ENCODE data around the gene GRIN3B. TPM values are rescaled to one million over a fixed set of nuclear protein-coding genes. Genes with fewer than 3 reads are reported as not detected.

GRIN3B gene
- total RNA-seq, 1 donor from 2014 or later = 0.93 TPM

GRCh38 chr19:1057176-1057855 lies 57.1 kb downstream of the GRIN3B start:
- H3K27ac Mint-ChIP-seq (ENCODE audit: unreplicated experiment) = no peak overlapping the region
- H3K4me3 Mint-ChIP-seq (ENCODE audit: unreplicated experiment) = no peak overlapping the region
- H3K4me1 Mint-ChIP-seq (ENCODE audit: low read depth, unreplicated experiment) = no peaks in the 10 kb centered on the region
- no peak for TF ChIP-seq CTCF (IDR thresholded peaks at IDR 0.05; ENCODE audit: partially characterized antibody, unreplicated experiment)
- H3K27me3 Mint-ChIP-seq (ENCODE audit: unreplicated experiment) = peaks cover 3% of the 10 kb centered on the region
- DNase-seq = no peak
- H3K36me3 Mint-ChIP-seq (ENCODE audit: unreplicated experiment) = peaks cover 25% of the 10 kb centered on the region
- peaks cover 16% of the 10 kb centered on the region for H3K9me3 Mint-ChIP-seq (ENCODE audit: unreplicated experiment)

- no peaks in the 10 kb centered on the region for H3K4me1 Mint-ChIP-seq (ENCODE audit: low read depth, unreplicated experiment)
- no peak overlapping the region for H3K4me3 Mint-ChIP-seq (ENCODE audit: unreplicated experiment)
- H3K27ac Mint-ChIP-seq (ENCODE audit: unreplicated experiment) = no peak overlapping the region
- no peak for TF ChIP-seq CTCF (IDR thresholded peaks at IDR 0.05; ENCODE audit: partially characterized antibody, unreplicated experiment)
- peaks cover 3% of the 10 kb centered on the region for H3K27me3 Mint-ChIP-seq (ENCODE audit: unreplicated experiment)
- H3K9me3 Mint-ChIP-seq (ENCODE audit: unreplicated experiment) = peaks cover 16% of the 10 kb centered on the region
- H3K36me3 Mint-ChIP-seq (ENCODE audit: unreplicated experiment) = peaks cover 25% of the 10 kb centered on the region
- no peak for DNase-seq
Observed at GRCh38 chr19:1058112-1058511, 57.9 kb downstream of the GRIN3B start.

Other genes with a start within 250 kb of the GRIN3B start
- gene MISP, start 249.3 kb upstream of the GRIN3B start, total RNA-seq (ENCODE audit: unreplicated experiment) = 1.1 TPM
- 244 TPM for gene PTBP1, start 203.0 kb upstream of the GRIN3B start, total RNA-seq (ENCODE audit: unreplicated experiment)
- 392 TPM for gene PLPPR3, start 178.5 kb upstream of the GRIN3B start, total RNA-seq (ENCODE audit: unreplicated experiment)
- gene AZU1, start 172.6 kb upstream of the GRIN3B start, total RNA-seq (ENCODE audit: unreplicated experiment) = 2.2 TPM
- gene PRTN3, start 159.4 kb upstream of the GRIN3B start, total RNA-seq (ENCODE audit: unreplicated experiment) = not detected
- not detected for gene ELANE, start 148.1 kb upstream of the GRIN3B start, total RNA-seq (ENCODE audit: unreplicated experiment)
- gene CFD, start 140.8 kb upstream of the GRIN3B start, total RNA-seq (ENCODE audit: unreplicated experiment) = not detected
- gene MED16, start 107.2 kb upstream of the GRIN3B start, total RNA-seq (ENCODE audit: unreplicated experiment) = 65.0 TPM
- not detected for gene RNU6-9, start 106.9 kb upstream of the GRIN3B start, total RNA-seq (ENCODE audit: unreplicated experiment)
- gene R3HDM4, start 87.2 kb upstream of the GRIN3B start, total RNA-seq (ENCODE audit: unreplicated experiment) = 61.9 TPM
- gene KISS1R, start 83.1 kb upstream of the GRIN3B start, total RNA-seq (ENCODE audit: unreplicated experiment) = not detected
- gene ARID3A, start 74.4 kb upstream of the GRIN3B start, total RNA-seq (ENCODE audit: unreplicated experiment) = 148 TPM
- 52.1 TPM for gene WDR18, start 16.1 kb upstream of the GRIN3B start, total RNA-seq (ENCODE audit: unreplicated experiment)
- gene TMEM259, start 20.7 kb downstream of the GRIN3B start, total RNA-seq (ENCODE audit: unreplicated experiment) = 222 TPM
- gene RNU6-2, start 21.1 kb downstream of the GRIN3B start, total RNA-seq (ENCODE audit: unreplicated experiment) = not detected
- gene CNN2, start 26.2 kb downstream of the GRIN3B start, total RNA-seq (ENCODE audit: unreplicated experiment) = 117 TPM
- 110 TPM for gene ABCA7, start 39.7 kb downstream of the GRIN3B start, total RNA-seq (ENCODE audit: unreplicated experiment)
- gene ARHGAP45, start 66.7 kb downstream of the GRIN3B start, total RNA-seq (ENCODE audit: unreplicated experiment) = 1.7 TPM
- gene POLR2E, start 95.0 kb downstream of the GRIN3B start, total RNA-seq (ENCODE audit: unreplicated experiment) = 140 TPM
- gene GPX4, start 103.6 kb downstream of the GRIN3B start, total RNA-seq (ENCODE audit: unreplicated experiment) = 210 TPM
- gene SBNO2, start 173.8 kb downstream of the GRIN3B start, total RNA-seq (ENCODE audit: unreplicated experiment) = 65.5 TPM
- 48.2 TPM for gene STK11, start 205.4 kb downstream of the GRIN3B start, total RNA-seq (ENCODE audit: unreplicated experiment)
- 74.7 TPM for gene CBARP, start 237.6 kb downstream of the GRIN3B start, total RNA-seq (ENCODE audit: unreplicated experiment)
- gene ATP5F1D, start 241.3 kb downstream of the GRIN3B start, total RNA-seq (ENCODE audit: unreplicated experiment) = 129 TPM
- 325 TPM for gene MIDN, start 248.2 kb downstream of the GRIN3B start, total RNA-seq (ENCODE audit: unreplicated experiment)

Measured in glutamatergic neuron (in vitro differentiated cells).